ENCODE data around the gene UQCRC1. TPM values are rescaled to one million over a fixed set of nuclear protein-coding genes. Genes with fewer than 3 reads are reported as not detected.

The UQCRC1 gene
- total RNA-seq (2022; extraction: Qiagen RNA extraction; ENCODE audit: low read depth) = 164 to 198 TPM (median 166 TPM) in 5 replicates

DNA sequence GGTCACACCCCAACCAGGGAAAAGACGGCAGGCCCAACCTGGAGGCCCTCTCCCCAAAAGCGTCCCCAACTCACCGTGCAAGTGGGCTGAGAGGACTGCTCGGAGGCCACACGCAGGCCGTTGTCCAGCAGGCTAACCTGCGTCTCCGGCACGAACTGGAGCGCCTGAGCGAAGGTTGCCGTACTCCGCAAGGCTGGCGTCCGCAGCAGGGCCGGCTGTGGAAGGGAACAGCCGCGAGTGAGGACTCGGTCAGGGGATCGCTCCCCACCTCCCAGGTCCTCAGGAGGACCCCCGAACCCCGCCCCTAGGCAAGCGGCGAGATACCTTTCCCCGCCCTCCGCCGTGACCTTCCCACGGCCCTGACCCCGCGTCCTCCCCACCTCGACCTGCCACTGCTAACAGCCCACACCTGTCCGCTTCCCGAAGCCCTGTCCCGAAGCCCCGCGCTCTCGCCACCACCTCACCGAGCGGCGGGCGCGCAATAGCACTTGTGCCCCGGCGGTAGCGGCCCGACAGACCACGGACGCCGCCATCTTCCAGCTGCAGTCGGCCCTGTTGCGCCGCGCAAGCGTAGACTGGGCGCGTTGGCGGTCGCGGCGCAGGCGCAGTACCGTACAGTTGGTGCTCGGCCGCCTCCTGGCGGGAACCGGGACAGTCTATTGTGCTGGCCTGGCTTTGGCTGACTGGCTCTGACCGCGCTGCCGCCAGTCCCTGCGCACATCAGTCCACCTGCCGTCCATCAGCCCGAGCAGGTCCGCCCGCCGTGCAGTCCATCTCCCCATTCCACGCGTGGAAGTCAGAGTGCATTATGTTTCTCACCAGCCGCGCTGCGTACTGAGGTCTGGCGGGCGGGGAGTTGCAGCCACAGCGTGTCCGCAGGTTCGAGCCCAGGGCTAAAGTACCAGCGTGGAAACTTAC, at the start of gene UQCRC1:
UQCRC1 (minus strand) TSS at position 559 of the 918 bp plus-strand sequence; CDS start at position 533, 26 bp downstream.

DNA sequence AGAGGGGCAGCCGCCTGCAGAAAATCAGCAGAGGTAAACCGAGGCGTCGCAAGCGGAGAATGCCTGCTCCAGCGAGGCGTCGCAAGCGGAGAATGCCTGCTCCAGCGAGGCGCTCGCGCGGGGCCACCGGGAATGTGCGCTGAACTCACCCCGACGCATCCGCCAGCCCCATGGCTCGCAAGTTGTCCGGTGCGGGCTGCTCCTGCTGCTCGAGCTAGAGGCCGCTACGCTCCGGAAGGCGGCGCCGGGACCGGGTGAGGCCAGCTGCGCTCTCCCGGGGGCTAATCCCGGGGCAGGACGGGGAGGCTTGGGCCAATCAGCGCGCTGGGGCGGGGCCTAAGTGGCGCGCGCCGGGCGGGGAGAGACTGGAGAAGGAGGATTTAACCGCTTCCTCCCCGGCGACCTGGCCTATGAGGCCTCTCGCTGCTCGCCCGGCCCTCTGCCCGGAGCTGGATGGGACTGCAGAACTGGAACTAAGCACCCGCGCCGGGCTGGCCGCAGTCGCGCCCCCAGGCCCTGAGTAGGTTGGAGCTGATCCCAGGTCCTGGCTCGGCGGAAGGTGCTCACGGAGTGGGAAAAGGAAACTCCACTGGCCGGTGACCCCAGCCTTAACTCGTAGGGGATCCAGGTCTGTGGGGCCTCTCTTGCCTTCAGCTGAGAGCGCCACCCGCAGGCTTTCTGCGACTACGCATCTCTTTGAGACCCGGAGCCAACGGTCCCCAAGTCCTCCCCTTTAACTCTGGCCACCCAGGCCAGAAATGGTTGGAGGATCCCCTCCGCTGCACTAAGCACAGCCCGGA, 26.0 kb upstream of the UQCRC1 start, which contains the start of gene SLC26A6:
SLC26A6 (minus strand) TSS at position 240 of the 800 bp plus-strand sequence; CDS start at position 172, 68 bp downstream.

DNA sequence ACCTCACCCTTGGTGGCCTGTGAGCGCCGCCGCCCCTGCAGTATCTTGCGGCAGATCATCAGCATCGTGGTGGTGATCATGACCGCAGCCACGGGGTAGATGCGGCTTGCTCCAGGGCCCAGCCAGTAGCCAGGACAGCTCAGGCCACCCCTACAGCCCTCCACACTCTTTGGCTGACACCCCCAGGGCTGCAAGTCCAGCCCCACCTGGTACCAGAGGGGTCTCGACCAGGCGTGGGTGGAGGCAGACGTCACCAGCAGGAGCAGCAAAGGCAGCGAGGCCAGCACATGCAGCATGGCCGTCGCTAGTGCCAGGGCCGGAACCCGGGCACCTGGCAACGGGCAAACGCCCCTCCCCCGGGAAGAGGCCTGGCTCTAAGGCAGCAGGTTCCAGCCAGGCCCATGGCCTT, 12.0 kb upstream of the UQCRC1 start, which contains the start of gene TMEM89:
TMEM89 (minus strand) TSS at position 309 of the 409 bp plus-strand sequence; CDS start at position 296, 13 bp downstream.

DNA sequence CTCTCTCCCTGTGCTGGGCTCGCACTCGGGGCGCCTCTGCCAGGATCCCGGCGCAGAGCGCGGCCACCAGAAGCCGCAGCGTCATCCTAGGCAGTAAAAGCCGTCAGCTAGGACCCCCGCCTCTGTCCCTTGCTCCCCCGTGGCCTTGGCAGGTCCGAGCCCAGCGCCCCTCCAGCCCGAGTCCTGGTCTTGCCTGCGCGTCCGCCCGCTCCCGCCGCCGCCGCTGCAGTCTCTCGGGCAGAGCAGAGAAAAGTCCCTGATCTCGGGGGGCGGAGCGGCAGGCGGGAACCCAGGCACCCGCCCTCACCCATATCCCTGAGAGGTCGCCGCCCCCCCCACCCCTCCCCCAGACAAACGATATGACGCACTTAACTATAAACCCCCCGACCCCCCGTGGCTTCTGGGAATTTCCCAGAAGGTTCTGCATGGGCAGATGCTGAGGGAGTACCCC, 14.3 kb downstream of the UQCRC1 start, which contains the start of gene COL7A1:
COL7A1 (minus strand) TSS at position 255 of the 451 bp plus-strand sequence; CDS start at position 85, 170 bp downstream.

DNA sequence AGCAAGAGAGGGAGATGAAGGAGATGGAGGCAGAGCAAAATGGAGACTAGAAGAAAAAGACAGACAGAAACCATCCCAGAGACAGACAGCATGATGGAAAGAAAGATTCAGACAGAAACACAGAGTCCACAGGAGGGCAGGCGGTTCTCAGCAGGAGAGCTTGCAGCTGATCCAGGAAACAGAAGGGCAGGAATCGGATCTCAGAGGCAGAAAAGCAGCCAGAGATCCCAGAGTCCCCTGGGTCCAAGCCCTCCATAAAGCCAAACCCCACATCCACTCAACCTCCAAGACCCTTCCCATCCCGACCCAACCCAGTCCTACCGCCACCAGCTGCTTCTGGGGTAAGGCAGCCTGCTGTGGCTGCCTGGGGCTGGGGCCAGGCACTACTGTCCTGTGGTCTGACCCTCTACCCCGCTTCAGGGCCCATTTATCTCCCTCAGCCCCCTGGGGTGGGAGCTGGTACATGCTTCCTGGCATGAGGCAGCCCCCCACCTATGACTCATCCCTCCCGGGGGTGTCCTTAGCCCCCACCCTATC, 46.0 kb downstream of the UQCRC1 start, which contains the start of gene UCN2:
UCN2 (minus strand) TSS at position 400 of the 537 bp plus-strand sequence. CDS start 657 bp downstream, outside the sequence.

DNA sequence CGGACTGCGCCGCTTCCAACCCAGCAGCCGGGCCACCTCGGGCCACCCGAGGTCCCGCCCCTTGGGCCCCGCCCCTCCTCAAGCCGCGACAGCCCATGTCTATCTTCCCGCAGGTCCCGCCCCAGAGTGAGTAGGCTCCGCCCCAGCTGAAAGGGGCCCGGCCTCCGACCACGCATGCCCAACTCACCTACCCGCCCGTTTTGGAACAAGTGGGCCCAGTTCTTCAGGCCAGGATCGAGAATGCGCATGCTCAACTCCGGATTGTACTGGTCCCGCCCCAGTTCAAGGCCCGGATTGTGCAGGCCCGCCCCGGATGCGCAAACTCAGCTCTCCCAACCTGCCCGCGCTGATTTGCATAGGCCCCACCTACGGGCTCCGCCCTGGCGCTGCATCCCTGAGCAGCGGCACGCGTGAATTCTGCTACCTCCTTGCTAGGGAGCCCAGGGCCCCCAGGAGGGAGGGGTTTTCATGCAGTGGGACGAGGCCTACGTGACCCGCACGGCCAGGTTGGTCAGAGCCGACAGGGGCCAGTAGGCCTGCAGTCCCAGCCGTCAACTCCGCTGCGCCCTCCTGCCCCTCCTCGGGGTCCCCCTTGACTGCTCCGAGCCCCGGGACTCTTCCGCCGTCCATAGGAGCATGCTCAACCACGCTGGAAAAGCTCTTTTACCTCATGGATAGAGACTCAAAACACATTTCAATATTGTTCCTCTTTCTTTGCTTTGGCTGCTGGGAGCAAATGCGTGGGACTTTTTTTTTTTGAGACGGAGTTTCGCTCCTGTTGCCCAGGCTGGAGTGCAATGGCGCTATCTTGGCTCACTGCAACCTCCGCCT, 52.4 kb downstream of the UQCRC1 start, which contains the start of gene PFKFB4:
PFKFB4 (minus strand) TSS at position 8 of the 831 bp plus-strand sequence. CDS start 26 bp downstream, outside the sequence.

Other genes with a start within 250 kb of the UQCRC1 start
- not detected in 5 replicates for gene FBXW12, start 237.4 kb downstream of the UQCRC1 start, total RNA-seq (2022; extraction: Qiagen RNA extraction; ENCODE audit: low read depth)
- 10.5 to 16.6 TPM (median 13.2 TPM) in 5 replicates for gene PLXNB1, start 179.6 kb downstream of the UQCRC1 start, total RNA-seq (2022; extraction: Qiagen RNA extraction; ENCODE audit: low read depth)
- 23.5 to 28.7 TPM (median 25.3 TPM) in 5 replicates for gene CCDC51, start 169.5 kb downstream of the UQCRC1 start, total RNA-seq (2022; extraction: Qiagen RNA extraction; ENCODE audit: low read depth)
- gene TMA7, start 169.4 kb downstream of the UQCRC1 start, total RNA-seq (2022; extraction: Qiagen RNA extraction; ENCODE audit: low read depth) = 279 to 403 TPM (median 326 TPM) in 5 replicates
- gene ATRIP, start 162.9 kb downstream of the UQCRC1 start, total RNA-seq (2022; extraction: Qiagen RNA extraction; ENCODE audit: low read depth) = 7.2 to 9.3 TPM (median 8.8 TPM) in 5 replicates
- 94.9 to 136 TPM (median 129 TPM) in 5 replicates for gene SHISA5, start 105.5 kb downstream of the UQCRC1 start, total RNA-seq (2022; extraction: Qiagen RNA extraction; ENCODE audit: low read depth)
- gene PFKFB4, start 52.8 kb downstream of the UQCRC1 start, total RNA-seq (2022; extraction: Qiagen RNA extraction; ENCODE audit: low read depth) = 12.5 to 15.7 TPM (median 13.4 TPM) in 5 replicates
- gene UCN2, start 45.9 kb downstream of the UQCRC1 start, total RNA-seq (2022; extraction: Qiagen RNA extraction; ENCODE audit: low read depth) = 7.3 to 10.3 TPM (median 8.6 TPM) in 5 replicates
- 122 to 212 TPM (median 173 TPM) in 5 replicates for gene COL7A1, start 14.3 kb downstream of the UQCRC1 start, total RNA-seq (2022; extraction: Qiagen RNA extraction; ENCODE audit: low read depth)
- not detected in 5 replicates for gene TMEM89, start 12.1 kb upstream of the UQCRC1 start, total RNA-seq (2022; extraction: Qiagen RNA extraction; ENCODE audit: low read depth)
- 12.8 to 21.5 TPM (median 16.4 TPM) in 5 replicates for gene SLC26A6, start 25.8 kb upstream of the UQCRC1 start, total RNA-seq (2022; extraction: Qiagen RNA extraction; ENCODE audit: low read depth)
- 2.7 to 5.3 TPM (median 4.2 TPM) in 5 replicates for gene CELSR3, start 53.2 kb upstream of the UQCRC1 start, total RNA-seq (2022; extraction: Qiagen RNA extraction; ENCODE audit: low read depth)
- 6.1 to 9.6 TPM (median 8.4 TPM) in 5 replicates for gene NCKIPSD, start 76.3 kb upstream of the UQCRC1 start, total RNA-seq (2022; extraction: Qiagen RNA extraction; ENCODE audit: low read depth)
- gene IP6K2, start 107.6 kb upstream of the UQCRC1 start, total RNA-seq (2022; extraction: Qiagen RNA extraction; ENCODE audit: low read depth) = 43.9 to 49.0 TPM (median 47.9 TPM) in 5 replicates
- 12.1 to 20.0 TPM (median 18.0 TPM) in 5 replicates for gene PRKAR2A, start 238.2 kb upstream of the UQCRC1 start, total RNA-seq (2022; extraction: Qiagen RNA extraction; ENCODE audit: low read depth)